ENCODE data around the gene DDR2.

Gene DDR2

GRCh38 chr1:162670928-162671663 is 38.8 kb downstream of the DDR2 start:
- peak; percentile 78 for ATAC-seq
- TF ChIP-seq OSR1 (CRISPR knock-in tag; IDR thresholded peaks at IDR 0.05) (peak; percentile 72; the same call in 1 of the 2 replicates), PATZ1 (CRISPR knock-in tag; IDR thresholded peaks at IDR 0.05; ENCODE audit: borderline replicate concordance) (no peak), ZC3H10 (CRISPR knock-in tag; IDR thresholded peaks at IDR 0.05) (peak; percentile 37), ZFP30 (CRISPR knock-in tag; IDR thresholded peaks at IDR 0.05) (no peak)

GRCh38 chr1:162671664-162672410 is 39.6 kb downstream of the DDR2 start:
- TF ChIP-seq PATZ1 (CRISPR knock-in tag; IDR thresholded peaks at IDR 0.05; ENCODE audit: borderline replicate concordance) (no peak), RARB (CRISPR knock-in tag; IDR thresholded peaks at IDR 0.05) (0 out of 2 replicates have a peak, but pooled peaks have one; percentile 9), ZFP3 (CRISPR knock-in tag; IDR thresholded peaks at IDR 0.05) (no peak), GLIS3 (CRISPR knock-in tag; IDR thresholded peaks at IDR 0.05) (no peak), PPARA (CRISPR knock-in tag; IDR thresholded peaks at IDR 0.05; ENCODE audit: borderline replicate concordance) (no peak)
- no peak for ATAC-seq

- peak; percentile 10; the same call in 2 of the 3 replicates for ATAC-seq
- no peak for TF ChIP-seq BACH2 (CRISPR knock-in tag; IDR thresholded peaks at IDR 0.05; ENCODE audit: borderline replicate concordance)
- TF ChIP-seq OSR1 (CRISPR knock-in tag; IDR thresholded peaks at IDR 0.05), result no peak
- no peak for TF ChIP-seq ESRRG (CRISPR knock-in tag; IDR thresholded peaks at IDR 0.05)
- TF ChIP-seq, protein P1, sequence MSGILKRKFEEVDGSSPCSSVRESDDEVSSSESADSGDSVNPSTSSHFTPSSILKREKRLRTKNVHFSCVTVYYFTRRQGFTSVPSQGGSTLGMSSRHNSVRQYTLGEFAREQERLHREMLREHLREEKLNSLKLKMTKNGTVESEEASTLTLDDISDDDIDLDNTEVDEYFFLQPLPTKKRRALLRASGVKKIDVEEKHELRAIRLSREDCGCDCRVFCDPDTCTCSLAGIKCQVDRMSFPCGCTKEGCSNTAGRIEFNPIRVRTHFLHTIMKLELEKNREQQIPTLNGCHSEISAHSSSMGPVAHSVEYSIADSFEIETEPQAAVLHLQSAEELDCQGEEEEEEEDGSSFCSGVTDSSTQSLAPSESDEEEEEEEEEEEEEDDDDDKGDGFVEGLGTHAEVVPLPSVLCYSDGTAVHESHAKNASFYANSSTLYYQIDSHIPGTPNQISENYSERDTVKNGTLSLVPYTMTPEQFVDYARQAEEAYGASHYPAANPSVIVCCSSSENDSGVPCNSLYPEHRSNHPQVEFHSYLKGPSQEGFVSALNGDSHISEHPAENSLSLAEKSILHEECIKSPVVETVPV (CRISPR knock-in tag; IDR thresholded peaks at IDR 0.05), result no peak
These were observed 40.5 kb downstream of the DDR2 start for GRCh38 chr1:162672622-162673260.

DNA sequence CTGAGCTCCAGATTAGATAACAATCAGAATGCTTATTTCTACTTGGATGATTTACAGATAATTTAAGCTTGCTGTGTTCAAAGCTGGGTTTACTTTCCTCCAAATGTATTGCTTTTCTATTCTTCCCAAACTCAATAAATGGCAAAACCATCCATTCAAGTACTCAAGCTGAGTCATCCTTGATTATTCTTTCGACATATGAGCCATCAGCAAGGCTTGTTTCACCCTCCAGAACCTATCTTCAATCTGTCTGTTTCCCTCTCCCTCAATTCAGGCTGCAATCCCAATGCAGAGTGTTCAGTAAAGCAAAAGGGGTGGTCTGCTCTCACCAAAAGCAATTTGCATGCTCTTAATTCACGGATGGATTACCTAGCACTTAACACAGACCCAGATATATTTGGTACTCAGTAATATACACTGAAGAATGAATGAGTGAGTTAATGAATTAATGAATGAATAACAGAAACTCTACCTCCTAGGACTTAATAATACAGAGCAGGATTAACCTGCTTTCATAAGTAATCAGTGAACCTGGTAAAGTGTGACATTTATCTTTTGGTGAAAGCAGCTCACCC is 41.9 kb downstream of the DDR2 start:
- ATAC-seq, result no peak
- TF ChIP-seq ZNF8 (CRISPR knock-in tag; IDR thresholded peaks at IDR 0.05) (no peak), CSDC2 (CRISPR knock-in tag; IDR thresholded peaks at IDR 0.05) (no peak), ZNF70 (CRISPR knock-in tag; IDR thresholded peaks at IDR 0.05) (no peak), BACH2 (CRISPR knock-in tag; IDR thresholded peaks at IDR 0.05; ENCODE audit: borderline replicate concordance) (no peak)

DNA sequence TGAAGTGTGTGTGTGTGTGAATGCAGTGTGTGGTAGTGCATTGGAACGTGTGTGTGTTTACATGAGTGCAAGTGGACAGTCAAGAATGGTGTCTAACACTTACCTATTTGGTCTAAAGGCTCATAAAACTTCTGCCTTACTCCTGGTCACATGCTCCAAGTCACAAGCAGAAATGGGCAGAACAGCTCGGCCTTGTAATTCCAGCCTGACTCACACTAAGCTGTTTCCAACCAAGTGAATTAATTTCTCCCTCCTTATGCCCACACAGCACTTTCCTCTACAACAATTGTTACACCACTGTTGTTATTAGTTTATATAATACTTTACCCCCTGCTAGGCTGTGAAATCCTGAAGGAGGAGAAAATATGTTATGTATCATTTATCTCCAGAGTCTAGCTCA is 43.8 kb downstream of the DDR2 start:
- peak; percentile 42 for ATAC-seq
- no peak for TF ChIP-seq ZC3H10 (CRISPR knock-in tag; IDR thresholded peaks at IDR 0.05)
- TF ChIP-seq ISL1 (CRISPR knock-in tag; IDR thresholded peaks at IDR 0.05), result no peak
- TF ChIP-seq ZNF8 (CRISPR knock-in tag; IDR thresholded peaks at IDR 0.05), result no peak
- TF ChIP-seq BACH2 (CRISPR knock-in tag; IDR thresholded peaks at IDR 0.05; ENCODE audit: borderline replicate concordance), result no peak
- TF ChIP-seq ZNF70 (CRISPR knock-in tag; IDR thresholded peaks at IDR 0.05), result no peak
- no peak for TF ChIP-seq GLIS3 (CRISPR knock-in tag; IDR thresholded peaks at IDR 0.05)
- TF ChIP-seq ZNF565 (CRISPR knock-in tag; conservative IDR thresholded peaks at IDR 0.05; ENCODE audit: low read depth), result no peak
- no peak for TF ChIP-seq CSDC2 (CRISPR knock-in tag; IDR thresholded peaks at IDR 0.05)
- no peak for TF ChIP-seq ZFP3 (CRISPR knock-in tag; IDR thresholded peaks at IDR 0.05)
- no peak for TF ChIP-seq RARB (CRISPR knock-in tag; IDR thresholded peaks at IDR 0.05)
- no peak for TF ChIP-seq ARNTL (CRISPR knock-in tag; IDR thresholded peaks at IDR 0.05; ENCODE audit: borderline replicate concordance, low read depth)
- TF ChIP-seq SNAI2 (CRISPR knock-in tag; IDR thresholded peaks at IDR 0.05), result no peak
- TF ChIP-seq CREB5 (CRISPR knock-in tag; IDR thresholded peaks at IDR 0.05; ENCODE audit: low read depth), result no peak
- TF ChIP-seq OSR1 (CRISPR knock-in tag; IDR thresholded peaks at IDR 0.05), result no peak
- TF ChIP-seq, protein P2, sequence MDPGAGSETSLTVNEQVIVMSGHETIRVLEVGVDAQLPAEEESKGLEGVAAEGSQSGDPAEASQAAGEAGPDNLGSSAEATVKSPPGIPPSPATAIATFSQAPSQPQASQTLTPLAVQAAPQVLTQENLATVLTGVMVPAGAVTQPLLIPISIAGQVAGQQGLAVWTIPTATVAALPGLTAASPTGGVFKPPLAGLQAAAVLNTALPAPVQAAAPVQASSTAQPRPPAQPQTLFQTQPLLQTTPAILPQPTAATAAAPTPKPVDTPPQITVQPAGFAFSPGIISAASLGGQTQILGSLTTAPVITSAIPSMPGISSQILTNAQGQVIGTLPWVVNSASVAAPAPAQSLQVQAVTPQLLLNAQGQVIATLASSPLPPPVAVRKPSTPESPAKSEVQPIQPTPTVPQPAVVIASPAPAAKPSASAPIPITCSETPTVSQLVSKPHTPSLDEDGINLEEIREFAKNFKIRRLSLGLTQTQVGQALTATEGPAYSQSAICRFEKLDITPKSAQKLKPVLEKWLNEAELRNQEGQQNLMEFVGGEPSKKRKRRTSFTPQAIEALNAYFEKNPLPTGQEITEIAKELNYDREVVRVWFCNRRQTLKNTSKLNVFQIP (CRISPR knock-in tag; IDR thresholded peaks at IDR 0.05; ENCODE audit: borderline replicate concordance, low read depth), result no peak

Data from SK-N-SH treated with all-trans-retinoic acid at 6 μM for 48 hours (cell line).